Measurements from ENCODE around the gene TRIM28. TPM values are rescaled to one million over a fixed set of nuclear protein-coding genes. Genes with fewer than 3 reads are reported as not detected.

The TRIM28 gene
- polyA plus RNA-seq, 6 donors from 2014 or later = 25.7 to 100 (median 50.8) TPM

Other genes starting within 250 kb of the TRIM28 start
- gene ERVK3-1, start 238.7 kb upstream of the TRIM28 start, polyA plus RNA-seq (ENCODE audit: low read depth in 6 of 6) = 10 to 100 TPM; 47.2 to 88.7 (median 74.6) TPM
- gene ZSCAN22, start 217.1 kb upstream of the TRIM28 start, polyA plus RNA-seq (ENCODE audit: low read depth in 6 of 6) = 1 to 10 TPM in 5 of 6 donors, not detected in 1; 1.5 to 5.2 (median 2.1) TPM
- 10 to 100 TPM; 30.6 to 68.3 (median 50.9) TPM for gene A1BG, start 190.6 kb upstream of the TRIM28 start, polyA plus RNA-seq (ENCODE audit: low read depth in 6 of 6)
- 1 to 10 TPM in 3 of 6 donors, under 1 TPM in 3; 0.23 to 2.3 (median 1.5) TPM for gene ZNF497, start 181.3 kb upstream of the TRIM28 start, polyA plus RNA-seq (ENCODE audit: low read depth in 6 of 6)
- 10 to 100 TPM in 2 of 6 donors, 1 to 10 TPM in 4; 7.5 to 13.5 (median 8.5) TPM for gene ZNF837, start 163.0 kb upstream of the TRIM28 start, polyA plus RNA-seq (ENCODE audit: low read depth in 6 of 6)
- 1,000 to 10,000 TPM; 1,545 to 2,332 (median 1,783) TPM for gene RPS5, start 156.8 kb upstream of the TRIM28 start, polyA plus RNA-seq (ENCODE audit: low read depth in 6 of 6)
- not detected for gene RNF225, start 148.4 kb upstream of the TRIM28 start, polyA plus RNA-seq (ENCODE audit: low read depth in 6 of 6)
- 1 to 10 TPM; 3.6 to 6.2 (median 4.5) TPM for gene ZNF584, start 135.4 kb upstream of the TRIM28 start, polyA plus RNA-seq (ENCODE audit: low read depth in 6 of 6)
- gene ZNF132, start 103.9 kb upstream of the TRIM28 start, polyA plus RNA-seq (ENCODE audit: low read depth in 6 of 6) = 1 to 10 TPM in 5 of 6 donors, not detected in 1; 2.1 to 3.8 (median 3.2) TPM
- gene ZNF324B, start 92.4 kb upstream of the TRIM28 start, polyA plus RNA-seq (ENCODE audit: low read depth in 6 of 6) = 1 to 10 TPM in 5 of 6 donors, under 1 TPM in 1; 0.96 to 3.7 (median 2.4) TPM
- gene ZNF324, start 77.0 kb upstream of the TRIM28 start, polyA plus RNA-seq (ENCODE audit: low read depth in 6 of 6) = 10 to 100 TPM in 5 of 6 donors, 1 to 10 TPM in 1; 8.5 to 30.0 (median 14.4) TPM
- 1 to 10 TPM; 4.1 to 6.2 (median 5.0) TPM for gene ZNF446, start 67.7 kb upstream of the TRIM28 start, polyA plus RNA-seq (ENCODE audit: low read depth in 6 of 6)
- gene SLC27A5, start 32.1 kb upstream of the TRIM28 start, polyA plus RNA-seq (ENCODE audit: low read depth in 6 of 6) = 10 to 100 TPM; 12.0 to 17.8 (median 12.7) TPM
- 1 to 10 TPM; 3.3 to 6.8 (median 4.8) TPM for gene ZBTB45, start 24.3 kb upstream of the TRIM28 start, polyA plus RNA-seq (ENCODE audit: low read depth in 6 of 6)
- 100 to 1,000 TPM; 109 to 169 (median 122) TPM for gene CHMP2A, start 11.0 kb downstream of the TRIM28 start, polyA plus RNA-seq (ENCODE audit: low read depth in 6 of 6)
- 10 to 100 TPM; 10.8 to 24.2 (median 16.8) TPM for gene UBE2M, start 14.5 kb downstream of the TRIM28 start, polyA plus RNA-seq (ENCODE audit: low read depth in 6 of 6)
- 10 to 100 TPM in 2 of 6 donors, 1 to 10 TPM in 4; 6.6 to 14.8 (median 9.3) TPM for gene MZF1, start 29.3 kb downstream of the TRIM28 start, polyA plus RNA-seq (ENCODE audit: low read depth in 6 of 6)